OCI-M2 (cell line): ENCODE results near the gene RBM4B.

Source experiments
- DNase-seq: peaks from one replicate; lab custom pipeline; 2025; ENCODE audit not compliant: unreplicated experiment; lab: John Stamatoyannopoulos, UW

The RBM4B gene

GRCh38 chr11:66687831-66688281, 10.2 kb upstream of the RBM4B start:
- DNase-seq: no peak

GRCh38 chr11:66686801-66687750, 9.4 kb upstream of the RBM4B start:
- no peak for DNase-seq

GRCh38 chr11:66686100-66686785, 8.6 kb upstream of the RBM4B start:
- no peak for DNase-seq

DNA sequence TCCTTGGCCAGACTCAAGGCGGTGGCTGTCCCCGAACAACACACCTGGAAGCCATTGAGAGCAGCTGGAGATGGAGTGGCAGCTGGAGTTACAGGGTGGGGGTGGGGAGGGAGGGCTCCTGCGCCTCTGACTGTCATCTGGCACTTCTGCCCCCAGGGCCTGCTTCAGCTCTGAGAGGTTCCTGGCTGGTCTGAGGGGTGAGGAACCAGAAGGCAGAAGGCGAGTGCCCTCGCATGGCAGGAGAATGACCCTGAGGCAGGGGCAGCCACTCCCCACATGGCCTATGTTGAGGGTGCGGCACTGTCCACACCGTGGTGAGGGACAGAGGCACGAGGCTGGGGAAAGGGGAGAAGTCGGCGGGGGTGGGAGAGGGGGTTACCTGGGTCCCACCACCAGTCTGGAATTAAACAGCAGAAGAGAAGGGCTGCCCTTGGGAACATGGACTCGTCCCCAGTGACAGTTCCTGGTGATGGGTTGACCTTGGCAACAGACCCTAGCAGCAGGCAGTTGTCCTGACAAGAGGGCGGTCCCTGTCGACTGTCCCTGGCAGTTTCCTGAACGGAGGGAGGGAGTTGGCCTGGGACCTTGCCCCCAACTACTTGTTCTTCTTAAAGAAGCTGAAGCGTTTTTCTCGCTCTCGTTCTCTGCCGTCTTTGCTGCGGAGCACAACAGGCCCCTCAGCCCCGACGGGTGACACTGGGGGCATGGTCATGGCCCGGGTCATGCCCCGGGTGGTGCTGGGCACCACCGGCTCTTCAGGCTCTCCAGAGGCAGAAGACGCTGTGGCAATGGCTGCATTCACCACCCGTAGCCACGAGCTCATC, 7.8 kb upstream of the RBM4B start:
- DNase-seq: no peak

DNA sequence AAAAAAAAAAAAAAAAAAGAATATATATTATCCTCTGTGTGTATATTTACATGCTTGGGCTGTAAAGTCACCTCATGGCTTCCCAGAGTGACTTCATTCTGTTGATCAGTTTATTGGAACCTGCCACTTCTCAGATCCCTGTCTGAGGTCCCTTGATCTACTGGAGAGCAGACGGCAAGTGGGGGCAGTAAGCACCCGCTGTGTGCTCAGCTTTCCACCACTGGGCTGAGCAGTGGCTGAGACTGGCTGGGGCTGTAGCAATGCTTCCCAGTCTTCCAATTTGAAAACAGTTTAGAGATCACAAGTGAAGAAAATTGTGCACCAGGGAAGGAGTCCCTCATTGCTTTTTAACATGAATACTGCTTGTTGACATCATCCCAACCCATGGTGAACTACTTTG, 6.9 kb upstream of the RBM4B start:
- no peak for DNase-seq

DNA sequence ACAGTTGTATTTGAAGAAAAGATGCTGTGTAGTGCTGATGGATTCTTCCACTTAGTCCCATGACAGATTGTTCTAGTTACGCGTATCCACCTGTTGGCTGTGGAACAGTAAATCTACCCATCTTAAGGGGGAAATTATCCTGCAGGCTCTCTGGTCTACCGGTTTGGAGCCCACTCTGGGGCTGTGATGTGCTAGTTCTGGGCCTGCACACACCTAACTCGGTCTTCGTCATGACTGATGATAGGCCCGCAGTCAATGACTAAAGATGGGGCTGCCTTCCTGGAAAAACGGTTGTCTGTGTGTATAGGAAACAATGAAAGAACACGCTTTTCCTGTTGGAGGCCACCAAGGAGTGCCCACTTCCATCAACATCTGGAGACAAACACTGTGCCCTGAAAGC, 6.2 kb upstream of the RBM4B start:
- DNase-seq: no peak

- DNase-seq: no peak
Observed at GRCh38 chr11:66680966-66681645, 3.4 kb upstream of the RBM4B start.

- no peak for DNase-seq
Observed at GRCh38 chr11:66676931-66677598, 622 bp downstream of the RBM4B start.

- no peak for DNase-seq
Observed at GRCh38 chr11:66676282-66676919, 1.3 kb downstream of the RBM4B start.

DNA sequence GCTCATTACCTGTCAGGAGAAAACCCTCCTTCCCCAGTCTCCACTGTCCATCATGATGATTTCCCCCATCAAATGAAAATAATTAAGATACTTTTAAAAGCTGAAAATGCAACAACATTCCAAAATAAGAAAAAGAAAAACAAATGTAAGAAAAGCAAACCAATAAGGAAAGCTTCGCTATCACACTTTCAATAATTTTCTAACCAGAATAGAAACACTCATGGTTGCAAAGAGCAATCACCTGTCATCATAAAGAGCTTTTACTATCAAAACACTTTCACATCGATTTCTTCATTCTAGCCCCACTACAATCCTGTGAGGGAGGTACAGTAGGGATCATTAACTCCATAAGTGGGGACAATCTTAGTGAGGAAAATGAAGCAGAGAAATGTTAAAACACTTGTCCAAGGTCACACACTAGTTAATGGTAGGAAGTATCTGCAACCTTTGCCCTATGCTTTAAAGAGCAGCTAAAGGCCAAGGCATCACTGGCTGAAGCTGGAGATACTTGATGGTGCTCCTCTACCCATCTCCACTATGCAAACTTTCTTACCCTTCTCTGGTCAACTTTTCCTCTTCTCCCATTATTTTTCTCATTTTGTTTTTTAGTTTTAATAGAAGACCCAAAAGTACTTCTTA, 2.6 kb downstream of the RBM4B start:
- DNase-seq: no peak

DNA sequence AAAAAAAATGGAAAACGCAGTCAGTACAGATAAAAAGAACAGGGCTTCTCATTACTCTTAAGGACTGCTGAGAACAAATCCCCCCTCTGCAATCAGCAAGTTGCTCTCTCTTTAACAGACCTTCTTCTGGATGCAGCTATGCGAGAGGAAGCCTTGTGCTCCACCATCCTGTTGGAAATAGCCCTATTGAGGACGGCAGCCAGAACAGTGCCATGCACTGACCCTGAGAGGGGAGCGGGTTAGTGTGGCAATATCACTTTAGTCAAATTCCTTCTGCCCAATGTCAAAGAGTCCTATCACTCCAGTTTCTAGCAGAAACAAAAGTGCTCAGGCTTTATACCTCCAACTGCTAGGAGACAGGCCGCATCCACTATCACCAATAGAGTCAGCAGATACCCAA, 6.9 kb downstream of the RBM4B start:
- no peak for DNase-seq

- no peak for DNase-seq
Observed at GRCh38 chr11:66665369-66665768, 12.3 kb downstream of the RBM4B start.

GRCh38 chr11:66663741-66664296, 13.9 kb downstream of the RBM4B start:
- DNase-seq: no peak

- DNase-seq: no peak
Observed at GRCh38 chr11:66659763-66660162, 17.9 kb downstream of the RBM4B start.

GRCh38 chr11:66653123-66653522, 24.6 kb downstream of the RBM4B start:
- DNase-seq: no peak

GRCh38 chr11:66652651-66653050, 25.0 kb downstream of the RBM4B start:
- no peak for DNase-seq

DNA sequence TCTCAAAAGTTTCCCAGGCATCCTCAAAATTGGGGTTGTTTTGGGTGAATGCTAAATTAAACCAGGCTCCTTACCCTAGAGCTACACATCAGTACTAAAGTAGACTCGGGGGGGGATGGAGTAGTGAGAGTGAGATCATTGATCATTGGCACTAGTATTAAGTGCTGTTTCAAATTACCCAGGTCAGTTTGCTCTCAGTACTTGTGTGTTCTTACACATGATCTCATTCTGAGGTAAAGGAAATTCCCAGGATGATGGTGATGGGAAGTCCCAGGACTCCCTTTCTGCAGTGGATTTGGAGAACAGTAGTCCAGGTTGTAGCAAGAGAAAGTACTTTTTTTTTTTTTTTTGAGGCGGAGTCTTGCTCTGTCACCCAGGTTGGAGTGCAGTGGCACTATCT, 26.7 kb downstream of the RBM4B start:
- no peak for DNase-seq

- no peak for DNase-seq
Observed at GRCh38 chr11:66649903-66650302, 27.8 kb downstream of the RBM4B start.

- DNase-seq: no peak
Observed at GRCh38 chr11:66646828-66647227, 30.9 kb downstream of the RBM4B start.
